HG03280 (cell line): ENCODE results near the gene GORAB.

ENCODE experiments used
- ATAC-seq: cut with Tn5 transposase; IDR thresholded peaks from one replicate; pipeline ENCODE4 v1.9.1; 2021; ENCODE audit warnings: mild to moderate bottlenecking, moderate library complexity; ENCODE audit not compliant: unreplicated experiment

Gene GORAB

DNA sequence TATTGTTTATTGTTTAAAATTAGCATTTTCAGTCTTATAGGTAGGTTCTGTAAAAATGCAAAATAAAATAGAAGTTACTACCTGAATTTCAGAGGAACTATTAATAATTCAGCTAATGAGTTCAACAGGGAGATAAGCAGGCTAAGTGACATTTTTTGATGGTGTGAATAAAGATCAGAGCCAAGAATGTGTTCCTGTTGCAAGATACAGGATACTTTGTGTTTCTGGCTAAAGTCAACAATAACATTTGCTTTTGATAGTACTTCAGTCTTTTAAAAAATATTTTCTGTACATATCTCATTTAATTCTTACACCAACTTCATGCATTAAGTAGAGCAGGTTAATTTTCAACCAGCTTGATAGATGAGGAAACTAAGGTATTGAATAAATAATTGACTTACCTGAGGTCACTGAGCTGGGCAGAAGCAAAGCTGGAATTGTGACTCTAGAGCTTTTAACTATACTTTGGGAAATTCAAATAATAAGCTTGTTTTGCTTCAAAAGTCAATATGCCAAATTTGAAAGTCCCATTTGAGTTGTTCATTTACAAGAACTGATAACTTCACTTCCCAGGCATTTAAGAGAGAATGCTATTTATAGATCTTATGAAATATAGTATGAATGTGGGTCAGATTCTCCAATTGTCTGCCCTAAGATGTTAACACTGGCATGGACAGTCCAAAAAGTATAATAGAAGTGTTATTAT lies 6.0 kb downstream of the GORAB start:
- ATAC-seq, result no peak

DNA sequence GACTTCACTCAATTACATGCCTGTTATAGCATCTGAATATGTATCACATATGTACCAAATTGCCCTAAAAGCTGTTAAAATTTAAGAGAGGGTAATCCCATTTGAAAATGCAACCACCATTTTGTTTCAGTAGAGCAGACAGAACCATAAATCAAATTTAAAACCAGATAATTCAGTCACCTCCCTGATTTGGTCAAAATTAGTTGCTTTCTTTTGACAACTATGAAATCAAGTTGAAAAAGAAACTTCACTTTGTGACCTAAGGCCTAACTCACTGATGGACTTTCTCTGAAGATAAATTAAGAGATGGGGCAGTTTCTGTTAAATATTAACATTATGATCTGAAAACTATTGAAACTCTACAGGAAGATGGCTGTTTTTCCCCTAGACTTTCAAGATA lies 6.7 kb downstream of the GORAB start:
- no peak for ATAC-seq

DNA sequence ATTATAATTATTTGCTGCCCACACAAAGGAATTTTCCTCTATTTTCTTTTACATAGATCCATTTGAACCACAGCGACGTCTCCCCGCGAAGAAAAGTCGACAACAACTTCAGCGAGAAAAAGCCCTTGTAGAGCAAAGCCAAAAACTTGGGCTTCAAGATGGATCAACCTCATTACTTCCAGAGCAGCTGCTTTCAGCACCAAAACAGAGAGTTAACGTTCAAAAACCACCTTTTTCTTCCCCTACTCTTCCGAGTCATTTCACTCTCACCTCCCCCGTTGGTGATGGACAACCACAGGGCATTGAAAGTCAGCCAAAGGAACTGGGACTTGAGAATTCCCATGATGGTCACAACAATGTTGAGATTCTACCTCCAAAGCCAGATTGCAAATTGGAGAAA lies 7.2 kb downstream of the GORAB start:
- ATAC-seq, result no peak

DNA sequence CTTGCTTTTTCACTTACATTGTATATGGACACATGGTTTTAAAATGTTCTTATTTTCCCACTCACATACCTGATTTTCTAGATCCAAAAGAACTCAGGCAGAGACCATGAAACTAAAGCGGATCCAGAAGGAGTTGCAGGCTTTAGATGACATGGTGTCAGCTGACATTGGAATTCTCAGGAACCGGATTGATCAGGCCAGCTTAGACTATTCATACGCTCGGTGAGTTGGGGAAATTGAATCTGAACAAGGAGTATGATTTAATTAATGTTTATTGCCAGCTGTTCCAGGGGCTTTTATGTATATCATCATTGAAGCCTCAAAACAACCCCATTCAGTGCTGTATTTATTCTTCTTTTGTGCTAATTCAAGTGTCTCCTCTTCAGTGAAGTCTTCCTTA lies 12.7 kb downstream of the GORAB start:
- ATAC-seq, result no peak

DNA sequence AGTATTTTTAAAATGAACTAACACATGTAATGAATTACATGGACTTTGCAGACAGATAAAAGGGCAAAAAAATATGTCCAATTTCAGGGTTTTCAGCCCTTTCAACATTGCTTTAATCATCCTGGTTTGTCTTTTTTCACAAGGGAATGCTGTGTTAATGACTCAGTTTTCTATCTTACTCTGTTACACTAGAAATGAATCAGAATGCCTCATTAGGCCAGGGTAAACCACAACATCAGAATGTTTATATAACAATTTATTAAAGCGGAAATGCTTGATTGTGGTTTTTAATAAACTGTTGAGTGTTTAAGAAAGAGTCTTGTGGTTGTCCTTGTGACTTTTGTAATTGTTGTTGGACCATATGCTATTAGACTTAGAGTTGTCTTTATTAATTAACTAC lies 13.5 kb downstream of the GORAB start:
- ATAC-seq, result no peak

DNA sequence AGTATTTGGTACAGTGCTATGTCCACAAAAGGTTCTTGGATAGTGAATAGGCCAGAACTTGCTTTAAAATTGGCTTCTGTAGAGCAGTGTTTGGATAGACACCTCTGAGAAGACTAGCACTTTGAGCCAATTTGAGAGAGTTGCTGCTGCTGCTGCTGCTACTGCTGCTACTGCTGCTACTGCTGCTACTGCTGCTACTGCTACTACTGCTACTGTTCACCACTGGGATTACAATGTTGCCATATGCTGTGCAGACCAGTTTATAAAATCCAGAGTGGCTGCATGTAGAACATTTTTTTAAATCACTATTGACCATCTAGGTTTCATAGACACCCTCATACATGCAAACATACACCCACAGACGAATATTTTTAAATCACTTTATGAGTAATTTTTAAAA lies 15.3 kb downstream of the GORAB start:
- ATAC-seq, result no peak

DNA sequence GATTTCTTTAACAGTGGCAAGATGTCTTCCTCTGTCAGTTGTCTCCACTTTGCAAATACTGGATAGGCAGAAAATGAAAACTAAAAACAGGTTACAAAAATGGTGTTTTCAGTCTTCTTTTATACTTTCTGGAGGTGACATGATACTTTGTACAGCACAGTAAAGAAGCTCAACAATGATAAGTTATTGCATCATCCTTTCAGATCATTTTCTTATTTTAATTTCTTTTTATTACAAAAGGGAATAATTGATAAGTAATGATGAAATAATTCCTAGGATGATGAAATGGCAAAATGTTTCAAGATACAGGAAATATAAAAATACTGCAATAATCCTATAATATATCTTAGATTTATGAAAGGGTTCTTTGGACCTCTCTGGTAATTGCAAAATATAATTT lies 16.5 kb downstream of the GORAB start:
- ATAC-seq, result no peak

DNA sequence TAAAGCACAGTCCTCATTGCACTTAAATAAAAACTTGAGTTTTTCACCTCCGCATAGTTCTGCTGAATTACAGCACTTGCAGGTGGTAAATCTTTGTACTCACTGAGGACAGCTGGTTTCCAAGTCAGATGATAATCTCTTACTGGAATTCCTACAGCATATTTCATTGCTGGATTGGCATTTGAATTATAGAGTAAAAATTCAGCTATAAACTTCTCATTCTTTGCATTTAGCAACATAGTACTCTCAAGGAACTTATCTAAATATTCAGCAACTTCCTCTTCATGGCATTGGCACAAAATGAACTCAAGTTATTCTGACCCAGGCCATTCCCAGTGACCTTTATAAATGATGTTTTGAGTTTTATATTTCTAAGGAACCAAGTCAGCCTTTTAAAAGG lies 23.4 kb downstream of the GORAB start:
- ATAC-seq, result no peak

DNA sequence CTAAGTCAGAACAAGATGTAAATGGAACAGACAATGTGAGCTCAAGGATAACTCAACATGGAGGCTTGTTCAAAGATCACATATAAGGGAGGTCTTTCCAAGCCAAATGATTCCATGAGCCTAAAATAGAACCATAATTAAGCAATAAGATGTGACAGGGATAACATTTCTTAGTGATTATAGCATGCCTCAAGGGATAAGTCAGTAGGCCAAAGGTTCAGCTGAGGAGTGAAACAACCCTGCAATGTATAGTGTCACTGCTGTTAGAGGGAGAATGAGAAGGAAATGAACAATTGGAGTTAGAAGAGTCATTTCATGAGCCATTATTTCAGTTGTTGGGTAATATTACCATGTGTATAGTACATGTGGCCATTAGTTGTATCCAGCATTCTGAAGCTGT lies 25.0 kb downstream of the GORAB start:
- no peak for ATAC-seq

DNA sequence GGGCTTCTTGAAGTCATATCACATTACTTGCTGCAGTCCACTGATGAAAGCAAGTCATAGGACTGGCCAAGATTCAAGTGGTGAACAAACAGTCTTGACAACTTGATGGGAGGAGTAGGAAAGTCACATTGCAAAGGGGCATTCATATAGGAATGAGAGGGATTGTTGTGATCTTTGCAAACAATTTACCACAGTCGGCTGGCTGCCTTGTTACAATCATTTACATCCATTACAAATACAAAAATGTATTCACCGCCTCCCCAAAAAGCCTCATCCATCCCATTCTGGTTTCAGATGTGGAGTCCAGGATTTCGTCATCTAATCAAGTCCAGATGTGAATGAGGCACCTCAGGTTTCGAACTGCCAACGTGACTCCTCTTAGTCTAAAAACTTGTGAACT lies 26.8 kb downstream of the GORAB start:
- no peak for ATAC-seq

DNA sequence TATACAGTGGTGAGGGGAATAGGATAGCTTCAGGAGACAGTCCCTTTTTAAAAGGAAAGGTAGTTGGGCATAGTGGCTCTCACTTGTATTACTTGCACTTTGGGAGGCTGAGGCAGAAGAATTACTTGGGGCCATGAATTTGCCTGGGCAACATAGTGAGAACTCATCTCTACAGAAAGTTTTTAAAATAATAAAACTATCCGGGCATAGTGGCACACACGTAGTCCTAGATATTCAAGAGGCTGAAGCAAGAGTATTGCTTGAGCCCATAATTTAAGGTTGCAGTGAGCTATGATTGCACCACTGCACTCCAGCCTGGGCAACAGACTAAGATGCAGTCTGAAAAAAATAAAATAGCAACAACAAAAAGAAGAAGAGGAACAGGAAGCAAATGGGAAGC lies 27.2 kb downstream of the GORAB start:
- ATAC-seq, result no peak

DNA sequence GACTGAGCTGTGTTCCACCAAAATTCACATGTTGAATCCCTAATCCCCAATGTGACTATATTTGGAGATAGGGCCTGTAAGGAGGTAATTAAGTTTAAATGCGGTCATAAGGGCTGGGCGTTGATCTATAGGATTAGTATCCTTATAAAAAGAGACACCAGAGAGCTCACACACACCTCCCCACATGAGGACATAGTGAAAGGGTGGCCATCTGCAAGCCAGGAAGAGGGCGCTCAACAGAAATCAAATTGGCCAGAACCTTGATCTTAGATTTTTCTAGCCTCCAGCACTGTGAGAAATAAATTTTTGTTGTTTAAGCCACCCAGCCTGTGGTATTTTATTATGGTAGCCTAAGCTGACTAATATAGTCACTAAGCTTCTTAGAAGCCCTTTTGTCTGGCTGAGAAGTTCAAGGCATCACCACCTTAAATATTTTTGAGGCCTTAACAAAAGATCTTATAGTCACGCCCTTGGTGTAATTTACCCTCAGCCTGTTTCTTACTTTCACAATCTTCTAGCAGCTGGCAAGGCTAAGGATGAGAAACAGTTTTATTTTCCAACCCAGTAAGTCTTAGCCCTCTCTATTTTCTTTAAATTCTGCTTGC lies 28.8 kb downstream of the GORAB start:
- ATAC-seq, result no peak

DNA sequence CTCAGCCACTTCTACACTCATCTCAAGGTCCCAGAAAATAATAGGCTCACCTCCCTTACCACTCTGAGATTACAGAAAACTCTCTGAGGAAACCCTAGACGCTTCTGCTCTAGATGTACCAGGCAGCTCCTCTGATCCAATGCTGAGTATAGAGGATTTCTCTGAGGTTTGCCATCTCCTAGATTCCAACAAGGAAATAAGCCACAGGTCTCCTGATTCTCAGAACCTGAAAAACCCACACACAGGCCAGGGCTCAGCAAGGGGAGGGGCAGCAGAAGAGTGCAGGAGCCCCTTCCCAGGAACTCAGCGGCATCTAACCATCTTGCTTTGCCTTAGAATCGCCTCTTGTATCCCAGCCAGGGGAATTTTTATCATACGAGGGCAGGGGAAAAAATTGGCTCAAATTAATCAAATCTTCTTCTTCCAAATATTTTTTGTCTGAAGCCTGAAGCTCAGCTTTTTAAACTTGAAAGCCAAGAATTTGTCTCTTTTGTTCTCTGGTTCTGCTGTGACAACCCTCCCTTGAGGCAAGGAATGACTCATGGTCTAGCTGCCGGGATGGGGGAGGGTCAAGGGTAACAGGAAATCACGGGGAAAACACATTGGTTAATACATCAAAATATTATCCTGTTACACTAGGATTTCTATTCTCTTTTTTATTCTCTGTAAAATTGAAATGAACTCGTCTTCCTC lies 30.8 kb downstream of the GORAB start:
- ATAC-seq, result peak; percentile 64

DNA sequence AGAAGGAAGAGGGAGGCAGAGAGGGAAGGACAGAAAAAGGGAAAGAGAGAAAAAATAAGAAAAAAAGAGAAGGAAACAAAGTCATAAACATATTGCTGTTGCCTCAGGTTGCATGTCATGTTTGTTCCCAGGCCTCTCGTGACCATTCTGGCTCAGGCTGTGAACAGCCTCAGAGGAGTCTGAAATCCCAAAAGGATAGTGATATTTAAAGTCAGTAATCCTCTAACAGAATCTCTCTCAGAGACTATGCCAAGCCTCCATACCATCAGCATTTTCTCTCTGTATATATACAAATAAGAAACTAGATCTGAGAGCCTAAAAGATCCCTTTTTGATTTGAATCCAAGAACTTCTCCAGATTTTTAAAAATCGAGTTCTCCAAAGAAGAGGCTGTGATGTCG lies 35.2 kb downstream of the GORAB start:
- ATAC-seq, result no peak

DNA sequence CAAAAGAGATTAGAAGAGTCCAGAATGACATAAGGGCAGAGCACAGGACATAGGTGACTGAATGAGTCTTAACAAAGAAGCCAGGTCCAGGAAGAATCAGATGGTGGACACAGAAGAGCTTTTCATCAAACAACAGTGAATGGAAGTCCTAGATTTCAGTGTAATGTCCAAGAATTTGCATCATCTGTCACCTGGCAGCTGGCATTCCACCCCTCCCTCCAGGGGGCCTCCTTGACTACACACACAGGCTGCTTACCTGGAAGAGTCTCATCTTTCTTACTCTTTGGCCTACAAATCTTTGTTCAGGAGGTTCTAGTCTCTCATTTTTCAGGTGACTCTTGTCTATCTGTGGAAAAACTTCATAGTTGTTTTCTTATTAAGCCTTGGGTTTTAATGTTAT lies 36.2 kb downstream of the GORAB start:
- ATAC-seq, result no peak

DNA sequence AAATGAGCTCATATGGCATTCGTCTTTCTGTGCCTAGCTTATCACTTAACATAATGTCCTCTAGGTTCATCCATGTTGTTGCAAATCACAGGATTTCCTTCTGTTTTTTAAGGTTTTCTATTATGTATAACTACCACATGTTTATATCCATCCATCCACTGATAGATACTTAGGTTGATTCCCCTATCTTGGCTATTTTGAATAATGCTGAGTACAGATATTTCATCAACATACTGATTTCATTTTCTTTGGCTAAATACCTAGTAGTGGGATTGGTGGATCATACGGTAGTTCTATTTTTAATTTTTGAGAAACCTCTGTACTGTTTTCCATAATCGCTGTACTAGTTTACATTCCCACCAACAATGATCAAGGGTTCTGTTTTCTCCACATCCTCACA lies 45.0 kb downstream of the GORAB start:
- ATAC-seq, result no peak

DNA sequence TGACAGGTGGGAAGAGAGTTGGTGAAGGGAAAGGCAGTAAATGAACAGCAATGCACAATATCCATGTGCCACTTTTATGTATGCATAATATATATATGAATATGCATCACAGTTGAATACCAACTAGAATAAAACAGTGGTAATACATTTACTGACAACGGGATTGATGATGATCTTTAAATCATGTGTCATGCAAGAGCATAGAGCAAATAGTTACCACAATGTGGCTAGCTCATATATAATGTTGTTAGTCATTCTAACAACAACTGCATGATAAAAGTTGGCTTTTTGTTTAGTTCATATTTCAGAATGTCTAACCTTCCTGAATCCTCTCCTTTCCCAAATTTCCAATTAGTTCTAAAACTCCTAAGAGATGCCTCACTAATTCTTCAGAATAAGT lies 46.4 kb downstream of the GORAB start:
- no peak for ATAC-seq

DNA sequence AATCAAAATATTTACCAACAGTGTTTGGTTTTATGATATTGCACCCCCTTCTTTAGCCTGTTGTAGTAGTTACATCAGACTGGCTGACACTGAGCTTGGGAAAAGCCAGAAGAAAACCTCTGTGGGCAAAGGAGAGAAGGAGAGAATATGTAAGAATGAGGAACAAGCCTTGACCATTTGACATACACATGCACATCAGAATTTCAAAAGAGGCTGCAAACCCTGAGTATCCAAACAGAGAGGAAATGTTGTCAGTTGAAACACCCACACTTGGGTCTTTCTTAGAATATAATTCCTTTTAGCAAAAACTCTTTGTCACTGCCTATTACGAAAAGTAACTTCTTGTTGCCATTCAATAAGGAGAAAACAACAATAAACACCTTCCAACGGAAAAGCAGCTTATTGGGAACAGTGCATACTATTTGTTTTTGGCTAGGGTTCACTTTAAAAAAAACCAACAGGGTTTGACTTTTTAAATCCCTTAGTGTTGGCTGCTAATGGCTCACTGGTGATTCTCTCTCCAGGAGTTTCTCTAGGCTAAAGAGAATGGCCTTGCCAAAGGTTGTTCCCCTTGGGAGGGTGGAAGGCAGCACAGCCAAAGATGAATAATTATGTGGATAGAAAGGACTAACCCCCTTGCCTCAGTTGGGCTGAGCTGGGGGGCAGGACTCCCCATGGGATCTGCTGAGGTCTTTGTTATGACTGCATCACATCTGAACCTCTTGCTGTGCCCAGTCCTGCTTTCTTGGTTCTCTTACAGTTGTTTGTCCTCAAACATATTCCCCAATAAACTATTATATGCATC lies 48.9 kb downstream of the GORAB start:
- ATAC-seq, result no peak

DNA sequence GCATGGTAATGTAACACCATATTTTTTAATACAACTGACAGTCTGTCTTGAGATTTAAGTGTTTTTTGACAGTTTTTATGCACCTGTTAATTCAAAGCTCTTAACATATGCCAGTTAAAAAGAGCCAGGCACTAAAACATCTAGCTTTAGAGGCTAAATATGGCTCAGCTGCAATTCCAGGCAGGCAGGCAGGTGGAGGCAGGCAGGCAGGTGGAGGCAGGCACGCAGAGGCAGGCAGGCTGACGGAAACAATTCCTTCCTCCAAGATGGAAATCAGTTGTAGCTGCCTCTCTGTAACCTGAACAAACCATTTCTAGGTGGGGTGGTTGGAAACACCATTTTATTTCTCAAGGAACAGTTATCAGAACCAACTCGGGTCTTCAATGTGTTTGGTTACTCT lies 51.2 kb downstream of the GORAB start:
- ATAC-seq, result no peak

DNA sequence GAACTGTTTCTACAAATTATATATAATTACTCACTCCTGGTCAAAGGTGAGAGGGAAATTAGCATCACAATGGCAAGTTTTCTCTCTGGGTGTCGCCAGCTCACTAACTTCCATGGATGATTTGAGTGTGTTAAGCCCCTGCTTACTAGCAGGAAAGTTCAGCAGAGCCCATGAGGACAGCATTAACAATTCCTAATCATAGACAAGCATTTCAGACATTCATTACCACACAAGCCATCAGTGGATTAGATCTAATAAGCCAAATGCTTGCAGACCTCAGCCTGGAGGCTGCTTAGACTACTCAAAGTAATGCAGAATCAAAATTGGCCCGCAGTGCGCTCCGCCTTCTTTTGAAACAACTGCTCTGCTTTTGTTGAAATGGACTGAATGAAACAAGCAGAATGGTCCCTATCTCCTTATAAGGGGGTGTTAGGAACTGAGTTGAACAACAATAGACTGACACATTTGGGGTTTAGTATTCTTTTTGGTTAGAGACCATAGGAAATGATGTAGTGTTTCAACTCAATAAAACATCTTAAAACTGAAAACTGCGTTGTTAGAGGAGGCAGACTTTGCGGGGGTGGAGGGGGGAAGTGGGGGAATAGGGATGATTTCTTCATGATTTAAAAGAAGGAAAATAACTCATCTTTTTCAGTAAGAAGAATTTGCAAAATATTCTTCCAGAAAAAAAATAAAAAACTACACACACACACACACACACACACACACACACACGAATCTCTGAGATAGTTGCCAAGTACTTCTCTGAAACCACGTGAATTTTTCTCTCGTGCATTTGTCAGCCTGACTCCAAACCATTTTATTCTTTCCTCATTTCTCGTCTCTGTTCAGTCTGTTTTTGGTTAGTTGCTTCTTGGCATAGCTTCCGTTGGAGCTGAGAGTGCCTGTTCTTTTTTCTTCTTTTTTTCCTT lies 54.6 kb downstream of the GORAB start:
- no peak for ATAC-seq

DNA sequence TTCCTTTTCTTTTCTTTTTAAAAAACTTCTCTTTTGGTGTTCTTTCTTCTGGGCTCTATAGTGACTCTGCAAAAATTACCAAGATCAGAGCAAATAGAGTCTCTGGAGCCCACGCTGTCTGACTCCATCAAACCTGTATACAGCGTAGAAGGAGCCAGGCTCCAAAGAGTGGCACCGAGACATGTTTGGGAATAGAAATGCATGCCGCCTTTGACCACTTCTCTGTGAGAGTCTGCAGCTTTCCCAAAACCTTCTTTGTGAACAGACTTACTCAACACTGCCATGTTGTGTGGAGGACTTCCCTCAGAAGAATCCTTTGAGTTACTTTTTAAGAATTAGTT lies 55.3 kb downstream of the GORAB start:
- ATAC-seq, result no peak
